H9 (cell line): ENCODE data around the gene SNRPD1. TPM values are rescaled to one million over a fixed set of nuclear protein-coding genes. Genes with fewer than 3 reads are reported as not detected.
"Not testable (repeated sequence)": the region's sequence is repeated elsewhere in the genome, so short reads cannot be mapped to it uniquely, and the experiment has no call there.

Experiments used
- DNase-seq: peaks from one replicate; pipeline ENCODE4 v3.0.0-alpha.2; 2017
- H2AFZ ChIP-seq: one replicate; pipeline ENCODE4 v1.6.1; 2013; ENCODE audit warnings: mild to moderate bottlenecking, low read length, control low read depth, moderate library complexity
- H2AK5ac ChIP-seq: 2 replicates; pipeline ENCODE4 v1.6.1; 2013; ENCODE audit warnings: low read length, control low read depth, mixed read lengths; ENCODE audit not compliant: insufficient read length
- H2BK120ac ChIP-seq: one replicate; pipeline ENCODE4 v1.6.1; 2013; ENCODE audit warnings: low read depth, mild to moderate bottlenecking, low read length, control low read depth, inconsistent platforms; ENCODE audit not compliant: poor library complexity, severe bottlenecking
- H2BK12ac ChIP-seq: 2 replicates; pipeline ENCODE4 v1.6.1; 2013; ENCODE audit warnings: low read length, control low read depth, mixed read lengths, low read depth; ENCODE audit not compliant: insufficient read length
- H2BK15ac ChIP-seq: 2 replicates; pipeline ENCODE4 v1.6.1; 2013; ENCODE audit warnings: low read depth, low read length, control low read depth
- H2BK20ac ChIP-seq: one replicate; pipeline ENCODE4 v1.6.1; 2013; ENCODE audit warnings: low read depth, mild to moderate bottlenecking, low read length, control low read depth, inconsistent platforms; ENCODE audit not compliant: poor library complexity, severe bottlenecking
- H2BK5ac ChIP-seq: 2 replicates; pipeline ENCODE4 v1.6.1; 2013; ENCODE audit warnings: low read length, control low read depth, mixed read lengths; ENCODE audit not compliant: insufficient read length
- H3K14ac ChIP-seq: 2 replicates; pipeline ENCODE4 v1.6.1; 2013; ENCODE audit warnings: low read length, control low read depth; ENCODE audit not compliant: insufficient read depth
- H3K18ac ChIP-seq: 2 replicates; pipeline ENCODE4 v1.6.1; 2013; ENCODE audit warnings: low read depth, mild to moderate bottlenecking, mixed read lengths, low read length, control low read depth; ENCODE audit not compliant: insufficient read length
- H3K23ac ChIP-seq: 2 replicates; pipeline ENCODE4 v1.6.1; 2013; ENCODE audit warnings: low read length, control low read depth, mixed read lengths, low read depth; ENCODE audit not compliant: insufficient read length
- H3K23me2 ChIP-seq: 2 replicates; pipeline ENCODE4 v1.6.1; 2013; ENCODE audit warnings: low read depth, mild to moderate bottlenecking, mixed read lengths, low read length, control low read depth; ENCODE audit not compliant: insufficient read length, poor library complexity, severe bottlenecking
- H3K27ac ChIP-seq: 2 replicates; pipeline ENCODE4 v1.5.1; 2013; ENCODE audit warnings: low read length, control low read depth, mixed read lengths, low read depth; ENCODE audit not compliant: insufficient read length
- H3K27me3 ChIP-seq: 2 replicates; pipeline ENCODE4 v1.6.1; 2013; ENCODE audit warnings: low read length, control low read depth, inconsistent platforms; ENCODE audit not compliant: insufficient read depth
- H3K4ac ChIP-seq: 2 replicates; pipeline ENCODE4 v1.6.1; 2013; ENCODE audit warnings: low read depth, mild to moderate bottlenecking, control low read depth, inconsistent platforms, low read length, moderate library complexity
- H3K4me1 ChIP-seq: 2 replicates; pipeline ENCODE4 v1.6.1; 2013; ENCODE audit warnings: low read length, control low read depth, inconsistent platforms; ENCODE audit not compliant: insufficient read depth
- H3K4me2 ChIP-seq: 2 replicates; pipeline ENCODE4 v1.6.1; 2013; ENCODE audit warnings: low read length, control low read depth, mixed read lengths; ENCODE audit not compliant: insufficient read length, insufficient read depth
- H3K56ac ChIP-seq: 2 replicates; pipeline ENCODE4 v1.6.1; 2013; ENCODE audit warnings: low read depth, mild to moderate bottlenecking, mixed read lengths, low read length, control low read depth; ENCODE audit not compliant: insufficient read length
- H3K79me1 ChIP-seq: 2 replicates; pipeline ENCODE4 v1.6.1; 2013; ENCODE audit warnings: low read depth, mild to moderate bottlenecking, moderate library complexity, low read length, control low read depth, inconsistent platforms; ENCODE audit not compliant: insufficient read depth, poor library complexity, severe bottlenecking
- H3K79me2 ChIP-seq: 2 replicates; pipeline ENCODE4 v1.6.1; 2013; ENCODE audit warnings: low read length, control low read depth, inconsistent platforms; ENCODE audit not compliant: insufficient read depth
- H3K9ac ChIP-seq: 2 replicates; pipeline ENCODE4 v1.6.1; 2013; ENCODE audit warnings: low read length, control low read depth, mixed read lengths; ENCODE audit not compliant: insufficient read length; ENCODE audit errors: extremely low read depth
- H3K9me3 ChIP-seq: one replicate; pipeline ENCODE4 v1.6.1; 2013; ENCODE audit warnings: low read depth, low read length, inconsistent platforms; ENCODE audit not compliant: control insufficient read depth
- H3T11ph ChIP-seq: one replicate; pipeline ENCODE4 v1.6.1; 2013; ENCODE audit warnings: mild to moderate bottlenecking, low read length, control low read depth, inconsistent platforms
- H4K20me1 ChIP-seq: one replicate; pipeline ENCODE4 v1.6.1; 2013; ENCODE audit not compliant: control insufficient read depth, insufficient read length, insufficient read depth
- H4K5ac ChIP-seq: 2 replicates; pipeline ENCODE4 v1.6.1; 2013; ENCODE audit warnings: low read depth, mild to moderate bottlenecking, mixed read lengths, low read length, control low read depth; ENCODE audit not compliant: insufficient read length
- H4K8ac ChIP-seq: replicated peaks from 2 replicates; pipeline ENCODE4 v1.6.1; 2013; ENCODE audit warnings: low read length, control low read depth, mixed read lengths, low read depth; ENCODE audit not compliant: insufficient read length
- H4K91ac ChIP-seq: 2 replicates; pipeline ENCODE4 v1.6.1; 2013; ENCODE audit warnings: low read depth, mild to moderate bottlenecking, moderate library complexity, mixed read lengths, low read length, control low read depth; ENCODE audit not compliant: insufficient read length
- H3K27ac Mint-ChIP-seq, 3 experiments: 2 replicates in 2 of 3; 3 replicates in 1 of 3; pipeline ENCODE4 v1.8.0; 2020 to 2021; ENCODE audit warnings: mixed read lengths in 3 of 3, mild to moderate bottlenecking in 1 of 3, moderate library complexity in 1 of 3
- H3K27me3 Mint-ChIP-seq: 2 replicates; pipeline ENCODE4 v1.8.0; 2021; ENCODE audit warnings: low read depth, mild to moderate bottlenecking, moderate library complexity, mixed read lengths
- H3K36me3 Mint-ChIP-seq, 3 experiments: 2 replicates in 2 of 3; 3 replicates in 1 of 3; pipeline ENCODE4 v1.8.0; 2020 to 2021; ENCODE audit warnings: low read depth in 3 of 3, mixed read lengths in 3 of 3; ENCODE audit not compliant: insufficient read depth in 1 of 3
- H3K4me1 Mint-ChIP-seq, 2 experiments: 2 replicates each; pipeline ENCODE4 v1.8.0; 2020; ENCODE audit warnings: mixed read lengths in 2 of 2
- H3K4me3 Mint-ChIP-seq, 2 experiments: 2 replicates in 1 of 2; 3 replicates in 1 of 2; pipeline ENCODE4 v1.8.0; 2020 to 2021; ENCODE audit warnings: mild to moderate bottlenecking in 2 of 2, mixed read lengths in 2 of 2, moderate library complexity in 1 of 2
- H3K9me3 Mint-ChIP-seq, 2 experiments: 2 replicates in 1 of 2; 3 replicates in 1 of 2; pipeline ENCODE4 v1.8.0; 2020; ENCODE audit warnings: mild to moderate bottlenecking in 2 of 2, mixed read lengths in 2 of 2, moderate library complexity in 1 of 2
- WGBS: extraction: QIAGEN DNeasy Blood & Tissue Kit; methylation state at CpG from one replicate; pipeline ENCODE4 v1.1.7; 2013; ENCODE audit warnings: missing lambda C conversion rate, low lambda C conversion rate, mixed read lengths; ENCODE audit not compliant: insufficient read length; ENCODE audit errors: extremely low coverage; 5-methylcytosine and 5-hydroxymethylcytosine counted together
- total RNA-seq: library from RNA; stranded (reverse); gene quantifications from 2 replicates; pipeline ENCODE4 v1.2.1, GENCODE V29; 2021
- TF ChIP-seq, protein P1 (sequence below): fragments of 200-600 bp; sonication (generic); conservative IDR thresholded peaks from 3 replicates; pipeline ENCODE4 v1.8.0; 2021; ENCODE audit warnings: antibody characterized with exemption, mild to moderate bottlenecking

SNRPD1 gene
- total RNA-seq, 1 experiment from 2014 or later = 178 TPM

DNA sequence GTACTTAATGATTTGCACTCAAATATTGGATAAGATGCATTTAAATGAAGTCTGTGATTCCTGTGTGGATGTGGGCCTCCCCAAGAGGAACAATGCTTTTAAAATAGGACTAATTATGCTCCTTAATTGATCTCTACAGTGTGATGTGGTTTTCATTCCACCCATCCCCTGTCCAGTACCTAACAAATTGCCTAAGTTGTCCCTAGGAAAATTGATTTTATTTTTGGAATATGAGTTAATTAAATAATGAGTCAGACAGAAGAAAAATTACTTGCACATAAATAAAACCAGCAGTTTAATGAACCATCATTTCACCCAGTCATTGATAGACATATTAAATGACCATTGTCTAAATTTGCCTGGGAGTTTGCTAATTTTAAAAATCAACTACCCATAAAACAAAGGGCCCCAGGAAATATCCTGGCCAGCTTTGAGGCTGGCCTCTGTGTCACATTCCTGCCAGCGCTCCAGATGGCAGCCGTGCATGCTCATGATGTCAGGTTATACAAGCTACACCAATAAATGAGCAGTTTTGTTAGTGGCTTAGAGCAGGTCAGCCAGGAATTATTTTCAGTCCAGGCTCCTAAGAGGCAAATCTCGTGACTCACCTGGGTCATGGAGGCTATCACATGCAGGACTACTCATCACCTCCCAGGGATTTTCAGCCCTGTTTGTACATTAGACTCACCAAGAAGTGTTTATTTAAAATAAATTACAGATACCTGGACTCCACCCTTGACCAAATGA lies 60.6 kb downstream of the SNRPD1 start:
- no peaks in the 10 kb centered on the region for H4K20me1 ChIP-seq
- no peak overlapping the region for H3K14ac ChIP-seq
- no peak overlapping the region for H3K23ac ChIP-seq
- no peak overlapping the region for H2BK5ac ChIP-seq
- H3T11ph ChIP-seq = no peak overlapping the region
- WGBS = no CpG with 5 or more reads among the region's 3 CpGs
- Mint-ChIP-seq H3K9me3 (no peaks in the 10 kb centered on the region), H3K4me1 (peaks cover 16 to 20% of the 10 kb centered on the region in 2 experiments), H3K36me3 (peaks cover 0 to 2% (median 0%) of the 10 kb centered on the region in 3 experiments; a peak in 2 of 7 replicates), H3K27me3 (no peaks in the 10 kb centered on the region), H3K27ac (no peak overlapping the region; a peak in 1 of 7 replicates), H3K4me3 (no peak overlapping the region)
- no peak overlapping the region for H3K9ac ChIP-seq
- H3K4me2 ChIP-seq = no peak overlapping the region
- no peaks in the 10 kb centered on the region for H3K27me3 ChIP-seq
- H3K4me1 ChIP-seq = no peaks in the 10 kb centered on the region
- H2BK120ac ChIP-seq = no peak overlapping the region
- no peak overlapping the region for H4K91ac ChIP-seq
- H3K23me2 ChIP-seq = no peaks in the 10 kb centered on the region
- H3K27ac ChIP-seq = no peak overlapping the region
- H2BK20ac ChIP-seq = no peak overlapping the region
- H3K79me2 ChIP-seq = no peaks in the 10 kb centered on the region
- no peak overlapping the region for H2AK5ac ChIP-seq
- H3K79me1 ChIP-seq = no peaks in the 10 kb centered on the region
- H3K9me3 ChIP-seq = no peaks in the 10 kb centered on the region
- no peak overlapping the region for H4K8ac ChIP-seq
- H3K18ac ChIP-seq = no peak overlapping the region
- no peak overlapping the region for H2BK12ac ChIP-seq
- H2BK15ac ChIP-seq = no peak overlapping the region
- no peak overlapping the region for H3K56ac ChIP-seq
- TF ChIP-seq, protein P1, sequence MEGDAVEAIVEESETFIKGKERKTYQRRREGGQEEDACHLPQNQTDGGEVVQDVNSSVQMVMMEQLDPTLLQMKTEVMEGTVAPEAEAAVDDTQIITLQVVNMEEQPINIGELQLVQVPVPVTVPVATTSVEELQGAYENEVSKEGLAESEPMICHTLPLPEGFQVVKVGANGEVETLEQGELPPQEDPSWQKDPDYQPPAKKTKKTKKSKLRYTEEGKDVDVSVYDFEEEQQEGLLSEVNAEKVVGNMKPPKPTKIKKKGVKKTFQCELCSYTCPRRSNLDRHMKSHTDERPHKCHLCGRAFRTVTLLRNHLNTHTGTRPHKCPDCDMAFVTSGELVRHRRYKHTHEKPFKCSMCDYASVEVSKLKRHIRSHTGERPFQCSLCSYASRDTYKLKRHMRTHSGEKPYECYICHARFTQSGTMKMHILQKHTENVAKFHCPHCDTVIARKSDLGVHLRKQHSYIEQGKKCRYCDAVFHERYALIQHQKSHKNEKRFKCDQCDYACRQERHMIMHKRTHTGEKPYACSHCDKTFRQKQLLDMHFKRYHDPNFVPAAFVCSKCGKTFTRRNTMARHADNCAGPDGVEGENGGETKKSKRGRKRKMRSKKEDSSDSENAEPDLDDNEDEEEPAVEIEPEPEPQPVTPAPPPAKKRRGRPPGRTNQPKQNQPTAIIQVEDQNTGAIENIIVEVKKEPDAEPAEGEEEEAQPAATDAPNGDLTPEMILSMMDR = no peak
- DNase-seq = no peak
- H2AFZ ChIP-seq = no peak overlapping the region
- no peak overlapping the region for H3K4ac ChIP-seq
- no peak overlapping the region for H4K5ac ChIP-seq

DNA sequence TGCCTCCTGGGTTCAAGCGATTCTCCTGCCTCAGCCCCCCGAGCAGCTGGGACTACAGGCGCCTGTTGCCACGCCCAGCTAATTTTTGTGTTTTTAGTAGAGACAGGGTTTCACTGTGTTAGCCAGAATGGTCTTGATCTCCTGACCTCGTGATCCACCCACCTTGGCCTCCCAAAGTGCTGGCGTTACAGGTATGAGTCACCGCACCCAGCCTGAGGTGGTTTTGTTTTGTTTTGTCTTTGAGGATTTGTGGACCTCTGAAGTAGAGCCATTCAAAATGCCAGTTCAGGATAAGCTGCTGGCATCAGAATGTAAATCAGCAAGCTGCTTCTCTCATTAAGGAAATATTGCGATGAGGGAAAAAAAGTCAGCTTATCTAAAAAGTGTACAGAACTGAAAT lies 63.2 kb downstream of the SNRPD1 start:
- not testable (repeated sequence) for H4K5ac ChIP-seq, H2AK5ac ChIP-seq, H3K23ac ChIP-seq, H2AFZ ChIP-seq, H3K27ac ChIP-seq, H3K36me3 Mint-ChIP-seq, H3K23me2 ChIP-seq, H3K79me1 ChIP-seq, H4K8ac ChIP-seq, H2BK12ac ChIP-seq, H3K4me1 ChIP-seq, H3K27ac Mint-ChIP-seq, H3K18ac ChIP-seq, H4K91ac ChIP-seq, H2BK5ac ChIP-seq, H3K9me3 Mint-ChIP-seq, H3K27me3 ChIP-seq, DNase-seq, H3K4me2 ChIP-seq, H2BK20ac ChIP-seq, H3K9ac ChIP-seq, H3K27me3 Mint-ChIP-seq, H3K56ac ChIP-seq, H2BK15ac ChIP-seq, H3T11ph ChIP-seq, H2BK120ac ChIP-seq, H3K79me2 ChIP-seq, H3K9me3 ChIP-seq, H3K4me3 Mint-ChIP-seq, H4K20me1 ChIP-seq, H3K14ac ChIP-seq, H3K4ac ChIP-seq
- no CpG with 5 or more reads among the region's 8 CpGs for WGBS
- peaks cover 10% of the 10 kb centered on the region in 2 experiments for H3K4me1 Mint-ChIP-seq
